HG02798 (cell line): ENCODE data around the gene C9orf50.

ENCODE experiments used
- ATAC-seq: cut with Tn5 transposase; IDR thresholded peaks from one replicate; pipeline ENCODE4 v1.9.1; 2021; ENCODE audit warnings: mild to moderate bottlenecking; ENCODE audit not compliant: unreplicated experiment, poor library complexity

Gene C9orf50

GRCh38 chr9:129612815-129613519 is 7.9 kb downstream of the C9orf50 start:
- no peak for ATAC-seq

GRCh38 chr9:129612123-129612522 is 8.8 kb downstream of the C9orf50 start:
- ATAC-seq: no peak

GRCh38 chr9:129611307-129611800 is 9.5 kb downstream of the C9orf50 start:
- ATAC-seq: no peak

- ATAC-seq: peak; percentile 63
These were observed 10.2 kb downstream of the C9orf50 start for GRCh38 chr9:129610473-129611306.

- no peak for ATAC-seq
These were observed 10.8 kb downstream of the C9orf50 start for GRCh38 chr9:129610213-129610472.

GRCh38 chr9:129609486-129610212 is 11.3 kb downstream of the C9orf50 start:
- ATAC-seq: no peak

GRCh38 chr9:129608561-129609481 is 12.1 kb downstream of the C9orf50 start:
- no peak for ATAC-seq

GRCh38 chr9:129607027-129607387 is 13.9 kb downstream of the C9orf50 start:
- ATAC-seq: no peak

GRCh38 chr9:129606161-129607026 is 14.5 kb downstream of the C9orf50 start:
- no peak for ATAC-seq

GRCh38 chr9:129604766-129605163 is 16.1 kb downstream of the C9orf50 start:
- no peak for ATAC-seq

GRCh38 chr9:129604056-129604765 is 16.7 kb downstream of the C9orf50 start:
- ATAC-seq: no peak

GRCh38 chr9:129602598-129603415 is 18.1 kb downstream of the C9orf50 start:
- ATAC-seq: no peak

GRCh38 chr9:129601082-129601674 is 19.7 kb downstream of the C9orf50 start:
- no peak for ATAC-seq

- ATAC-seq: no peak
These were observed 22.8 kb downstream of the C9orf50 start for GRCh38 chr9:129598089-129598596.

GRCh38 chr9:129597355-129598088 is 23.4 kb downstream of the C9orf50 start:
- ATAC-seq: no peak

GRCh38 chr9:129596541-129597331 is 24.2 kb downstream of the C9orf50 start:
- ATAC-seq: no peak
